ENCODE results near the gene PPT1. TPM values are rescaled to one million over a fixed set of nuclear protein-coding genes. Genes with fewer than 3 reads are reported as not detected.

PPT1 gene
- polyA plus RNA-seq, 2 of the 4 experiments (the other 2 are of a cell fraction): 40.2 to 56.7 TPM

GRCh38 chr1:40053138-40053887, 43.7 kb downstream of the PPT1 start (continued):
- TF ChIP-seq REST (IDR thresholded peaks at IDR 0.05): no peak
- no peak for TF ChIP-seq MAZ (IDR thresholded peaks at IDR 0.05; ENCODE audit: borderline replicate concordance, low read depth, low read length)
- no peak for TF ChIP-seq RNF2 (IDR thresholded peaks at IDR 0.05; ENCODE audit: borderline replicate concordance, low read depth)
- no peak for TF ChIP-seq KDM1A (IDR thresholded peaks at IDR 0.05; ENCODE audit: low read depth)

GRCh38 chr1:40050863-40051262, 46.2 kb downstream of the PPT1 start:
- DNase-seq (ENCODE audit: low read depth in 1 of 2, low spot score in 1 of 2): no peak
- CTCF ChIA-PET: no interaction called here
- no peaks in the 10 kb centered on the region for H3K9me3 ChIP-seq
- no peak for ATAC-seq
- 0 out of 3 replicates have a peak, but pooled peaks cover 7% of the 10 kb centered on the region for H3K4me1 ChIP-seq
- 79% methylated on average over 3 of the region's 3 CpGs for WGBS (ENCODE audit: missing lambda C conversion rate)
- no peak for TF ChIP-seq TP53 (CRISPR knock-in tag; IDR thresholded peaks at IDR 0.05)
- TF ChIP-seq PHF8 (IDR thresholded peaks at IDR 0.05; ENCODE audit: borderline replicate concordance, low read depth): no peak
- TF ChIP-seq CHD4 (IDR thresholded peaks at IDR 0.05; ENCODE audit: borderline replicate concordance): no peak
- TF ChIP-seq SREBF2 (IDR thresholded peaks at IDR 0.05): no peak
- TF ChIP-seq CBX8 (IDR thresholded peaks at IDR 0.05): no peak
- TF ChIP-seq POLR2AphosphoS2 (conservative IDR thresholded peaks at IDR 0.05; ENCODE audit: low read length): no peak
- no peak for TF ChIP-seq MYC (IDR thresholded peaks at IDR 0.05; ENCODE audit: borderline replicate concordance, low read length)
- no peak for TF ChIP-seq BHLHE40 (IDR thresholded peaks at IDR 0.05; ENCODE audit: low read depth, low read length)
- no peak for TF ChIP-seq CEBPB (IDR thresholded peaks at IDR 0.05)
- TF ChIP-seq SMC3 (IDR thresholded peaks at IDR 0.05): no peak
- no peak for TF ChIP-seq HEYL (CRISPR knock-in tag; IDR thresholded peaks at IDR 0.05)
- no peak for TF ChIP-seq ESRRA (IDR thresholded peaks at IDR 0.05; ENCODE audit: borderline replicate concordance, low read length)
- no peak for TF ChIP-seq ZFP36 (IDR thresholded peaks at IDR 0.05; ENCODE audit: borderline replicate concordance, partially characterized antibody)
- no peak for TF ChIP-seq ZC3H11A (IDR thresholded peaks at IDR 0.05)
- TF ChIP-seq JUNB (IDR thresholded peaks at IDR 0.05): no peak
- TF ChIP-seq EHMT2 (IDR thresholded peaks at IDR 0.05; ENCODE audit: low read depth): no peak
- TF ChIP-seq ATOH8 (CRISPR knock-in tag; IDR thresholded peaks at IDR 0.05; ENCODE audit: low read depth): no peak
- H3K4me2 ChIP-seq: no peak overlapping the region
- POLR2A ChIA-PET: no interaction called here
- no peak for FAIRE-seq
- H3K4me3 ChIP-seq: no peak overlapping the region
- no peak overlapping the region for H3K27ac ChIP-seq

- Histone ChIP-seq H3K4me1 (0 out of 3 replicates have a peak, but pooled peaks cover 7% of the 10 kb centered on the region), H3K27ac (no peak overlapping the region), H3K4me3 (no peak overlapping the region), H3K4me2 (no peak overlapping the region), H3K9me3 (no peaks in the 10 kb centered on the region)
- FAIRE-seq: no peak
- ChIA-PET CTCF (interaction anchor here (0.5 to 1.1 kb wide), 2 partner anchors 130 to 1971 kb away, joined by 3 read pairs; no protein-coding TSS in a partner anchor), POLR2A (no interaction called here)
- DNase-seq (ENCODE audit: low read depth in 1 of 2, low spot score in 1 of 2): no peak
- no peak for TF ChIP-seq POLR2AphosphoS2 (conservative IDR thresholded peaks at IDR 0.05; ENCODE audit: low read length)
- TF ChIP-seq RARB (CRISPR knock-in tag; IDR thresholded peaks at IDR 0.05): no peak
- no peak for TF ChIP-seq FOXS1 (CRISPR knock-in tag; IDR thresholded peaks at IDR 0.05)
- no peak for TF ChIP-seq HEYL (CRISPR knock-in tag; IDR thresholded peaks at IDR 0.05)
- TF ChIP-seq FOSB (CRISPR knock-in tag; IDR thresholded peaks at IDR 0.05): no peak
- no peak for TF ChIP-seq HMGXB4 (CRISPR knock-in tag; IDR thresholded peaks at IDR 0.05; ENCODE audit: borderline replicate concordance)
- TF ChIP-seq CBX8 (IDR thresholded peaks at IDR 0.05): no peak
- no peak for ATAC-seq
- 91% methylated on average over 2 of the region's 2 CpGs for WGBS (ENCODE audit: missing lambda C conversion rate)
Measured at GRCh38 chr1:40049725-40050124, 47.3 kb downstream of the PPT1 start.

Data from A549 (cell line).